Non-pigmented ciliary epithelial cell (primary cell): ENCODE results near the gene AKTIP.
"Not testable (repeated sequence)": the region's sequence is repeated elsewhere in the genome, so short reads cannot be mapped to it uniquely, and the experiment has no call there.

Experiments used
- DNase-seq: peaks from one replicate; pipeline ENCODE4 v3.0.0-alpha.2; 2010; ENCODE audit warnings: low read depth

Gene AKTIP

DNA sequence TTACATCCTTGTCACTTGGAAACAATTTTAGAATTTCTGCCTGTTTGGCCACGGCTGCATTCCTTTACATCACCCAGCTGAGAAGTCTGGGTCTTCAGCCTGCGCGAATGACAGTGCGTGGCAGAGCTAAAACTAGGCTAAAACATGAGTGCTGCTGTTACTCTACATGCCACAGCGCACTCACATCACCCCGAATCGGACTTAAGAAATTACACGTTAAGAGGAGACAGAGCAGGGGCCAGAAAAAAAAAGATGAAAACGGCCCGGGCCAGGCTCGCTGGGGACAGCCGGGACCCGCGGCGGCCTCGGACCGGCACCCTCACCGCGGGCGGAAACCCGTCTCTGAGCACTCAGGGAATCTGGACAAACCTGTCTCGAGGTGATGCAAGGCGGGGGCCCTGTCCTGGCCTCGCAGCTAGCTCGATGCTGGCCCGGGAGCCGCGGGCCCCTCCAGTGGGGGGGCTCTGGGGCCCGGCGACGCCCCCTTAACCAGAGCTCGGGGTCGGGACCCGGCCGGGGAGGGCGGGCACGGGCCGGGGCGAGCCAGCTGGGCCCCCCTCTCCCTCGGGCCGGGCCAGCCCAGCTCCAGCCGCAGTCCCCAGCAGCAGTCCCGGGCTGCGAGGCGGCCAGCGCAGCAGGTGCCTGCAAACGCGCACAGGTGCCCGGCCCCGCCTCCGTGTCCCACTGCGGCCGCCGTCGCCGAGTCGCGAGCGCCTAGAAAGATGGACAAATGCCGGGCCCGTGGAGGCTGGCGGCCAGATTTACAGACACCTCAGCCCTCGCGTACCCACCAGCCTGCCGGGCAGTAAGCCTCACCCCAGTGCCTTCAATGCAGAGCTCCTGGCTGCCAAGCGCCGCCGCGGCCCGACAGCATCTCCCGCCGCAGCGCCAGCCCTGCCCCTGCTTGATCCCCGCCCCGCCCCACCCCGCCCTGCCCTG, at the start of gene AKTIP:
AKTIP (minus strand) TSS at position 879 of the 939 bp plus-strand sequence. CDS start 2,950 bp downstream, outside the sequence.
- DNase-seq: no peak

DNA sequence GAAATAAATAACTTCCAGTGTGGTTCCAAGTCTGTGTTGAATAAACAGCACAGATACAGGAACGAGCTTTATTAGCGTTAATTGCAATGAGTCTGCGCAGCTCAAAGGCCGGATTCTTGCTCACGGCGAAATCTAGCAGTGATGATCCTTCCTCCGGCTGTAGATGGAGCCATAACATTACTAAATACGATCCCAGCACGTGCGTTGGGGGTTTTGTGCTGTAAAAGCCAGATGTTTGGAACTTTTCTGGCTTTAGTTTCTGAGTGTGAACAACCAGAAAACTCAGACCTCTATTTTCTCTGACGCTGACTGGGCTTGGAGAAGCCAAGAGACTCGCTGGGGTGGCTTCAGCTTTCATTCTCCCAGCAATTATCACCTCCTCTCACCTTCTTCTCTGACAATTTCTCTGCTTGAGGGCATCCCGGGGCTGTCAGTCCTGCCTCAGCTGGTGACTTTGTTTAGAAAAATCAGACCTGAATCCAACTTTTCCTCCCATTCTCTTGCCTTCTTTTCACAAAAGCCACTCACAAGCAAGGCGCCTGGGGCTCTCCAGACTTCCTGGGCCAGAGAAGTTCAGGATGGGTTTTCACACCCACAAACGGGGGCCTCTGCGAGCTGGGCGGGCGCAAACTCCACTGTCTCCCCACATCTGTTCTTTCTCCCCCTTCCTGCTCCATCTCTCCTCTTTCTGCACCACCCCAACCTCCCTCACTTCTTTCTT, 47.1 kb upstream of the AKTIP start:
- peak; percentile 48 for DNase-seq

DNA sequence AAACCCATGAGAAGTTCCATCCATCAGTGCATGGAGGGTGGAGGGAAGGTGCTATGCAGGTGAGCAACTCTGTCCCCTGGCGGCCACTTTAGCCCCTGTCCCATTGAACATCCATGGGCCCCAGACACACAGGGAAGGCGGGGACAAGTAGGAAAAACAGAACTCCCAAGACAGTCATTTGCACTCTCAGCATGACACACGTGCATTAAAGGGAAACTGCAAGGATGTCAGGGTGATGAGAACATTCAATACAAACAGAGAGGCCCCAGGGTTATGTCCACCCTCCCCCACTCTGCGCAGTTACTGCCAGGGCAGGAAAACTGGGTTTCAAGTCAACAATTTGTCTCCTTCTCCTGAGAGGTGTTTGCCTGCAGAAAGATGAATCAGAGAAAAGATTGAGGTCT, 44.0 kb upstream of the AKTIP start:
- no peak for DNase-seq

DNA sequence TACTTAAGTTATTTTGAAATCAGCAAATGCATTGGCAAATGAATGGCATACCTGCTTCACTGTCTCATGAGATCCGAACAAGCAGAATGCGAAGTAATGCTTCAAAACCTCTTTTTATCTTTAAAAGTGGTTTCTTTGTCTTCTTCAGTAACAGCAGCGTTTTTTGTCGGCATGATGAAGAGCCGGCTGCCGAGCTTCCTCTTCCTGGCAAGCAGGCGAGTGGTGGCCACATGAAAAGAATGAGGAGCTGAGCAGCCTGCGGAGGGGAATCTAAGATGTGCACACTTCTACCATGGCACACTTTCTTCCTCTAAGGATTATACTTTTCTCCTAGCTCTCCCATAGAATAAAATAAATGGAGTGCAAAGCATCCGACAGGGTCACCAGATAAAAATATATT, 42.4 kb upstream of the AKTIP start:
- DNase-seq: no peak

DNA sequence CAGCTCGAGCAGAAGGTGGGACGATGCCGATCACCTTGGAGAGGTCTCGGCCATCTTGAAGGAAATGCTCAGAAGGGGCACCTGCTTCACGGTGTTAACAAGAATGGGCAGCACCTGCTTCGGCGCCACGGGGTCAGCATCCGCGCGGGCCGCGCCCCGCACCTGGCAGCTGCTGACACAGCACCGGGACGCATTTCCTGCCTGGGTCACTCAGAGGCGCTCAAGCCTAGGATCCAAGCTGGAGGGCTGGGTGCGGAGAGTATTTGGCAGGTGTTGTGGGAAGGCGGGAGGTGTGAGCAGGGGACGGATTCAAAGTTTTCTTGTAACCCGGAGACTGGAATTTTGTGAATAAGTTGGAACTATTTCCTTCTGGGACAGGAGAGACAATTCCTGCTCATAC, 39.3 kb upstream of the AKTIP start:
- no peak for DNase-seq

GRCh38 chr16:53541326-53541725, 38.3 kb upstream of the AKTIP start:
- DNase-seq: peak; percentile 13

DNA sequence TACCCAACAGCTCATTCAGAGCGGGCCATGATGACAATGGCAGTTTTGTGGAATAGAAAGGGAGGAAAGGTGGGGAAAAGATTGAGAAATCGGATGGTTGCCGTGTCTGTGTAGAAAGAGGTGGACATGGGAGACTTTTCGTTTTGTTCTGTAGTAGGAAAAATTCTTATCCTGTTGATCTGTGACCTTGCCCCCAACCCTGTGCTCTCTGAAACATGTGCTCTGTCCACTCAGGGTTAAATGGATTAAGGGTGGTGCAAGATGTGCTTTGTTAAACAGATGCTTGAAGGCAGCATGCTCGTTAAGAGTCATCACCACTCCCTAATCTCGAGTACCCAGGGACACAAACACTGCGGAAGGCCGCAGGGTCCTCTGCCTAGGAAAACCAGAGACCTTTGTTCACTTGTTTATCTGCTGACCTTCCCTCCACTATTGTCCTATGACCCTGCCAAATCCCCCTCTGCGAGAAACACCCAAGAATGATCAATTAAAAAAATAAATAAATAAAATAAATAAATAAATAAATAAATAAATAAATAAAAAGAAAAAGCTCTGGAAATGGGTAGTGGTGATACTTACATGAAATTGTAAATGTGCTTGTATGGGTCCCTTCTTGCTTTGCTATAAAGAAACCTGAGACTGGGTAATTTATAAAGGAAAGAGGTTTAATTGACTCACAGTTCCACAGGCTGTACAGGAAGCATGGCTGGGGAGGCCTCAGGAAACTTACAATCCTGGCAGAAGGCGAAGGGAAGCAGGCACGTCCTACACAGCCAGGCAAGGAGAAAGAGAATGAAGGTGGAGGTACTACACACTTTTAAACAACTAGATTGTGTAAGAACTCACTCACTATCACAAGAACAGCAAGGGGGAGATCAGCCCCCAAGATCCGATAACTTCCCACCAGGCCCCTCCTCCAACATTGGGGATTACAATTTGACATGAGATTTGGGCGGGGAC, 37.0 kb upstream of the AKTIP start:
- DNase-seq: not testable (repeated sequence)

DNA sequence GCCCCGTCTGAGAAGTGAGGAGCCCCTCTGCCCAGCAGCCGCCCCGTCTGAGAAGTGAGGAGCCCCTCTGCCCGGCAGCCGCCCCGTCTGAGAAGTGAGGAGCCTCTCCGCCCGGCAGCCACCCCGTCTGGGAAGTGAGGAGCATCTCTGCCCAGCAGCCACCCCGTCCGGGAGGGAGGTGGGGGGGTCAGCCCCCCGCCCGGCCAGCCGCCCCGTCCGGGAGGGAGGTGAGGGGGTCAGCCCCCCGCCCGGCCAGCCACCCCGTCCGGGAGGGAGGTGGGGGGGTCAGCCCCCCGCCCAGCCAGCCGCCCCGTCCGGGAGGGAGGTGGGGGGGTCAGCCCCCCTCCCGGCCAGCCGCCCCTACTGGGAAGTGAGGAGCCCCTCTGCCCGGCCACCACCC, 36.3 kb upstream of the AKTIP start:
- not testable (repeated sequence) for DNase-seq

- no peak for DNase-seq
Measured at GRCh38 chr16:53537626-53538025, 34.6 kb upstream of the AKTIP start.

DNA sequence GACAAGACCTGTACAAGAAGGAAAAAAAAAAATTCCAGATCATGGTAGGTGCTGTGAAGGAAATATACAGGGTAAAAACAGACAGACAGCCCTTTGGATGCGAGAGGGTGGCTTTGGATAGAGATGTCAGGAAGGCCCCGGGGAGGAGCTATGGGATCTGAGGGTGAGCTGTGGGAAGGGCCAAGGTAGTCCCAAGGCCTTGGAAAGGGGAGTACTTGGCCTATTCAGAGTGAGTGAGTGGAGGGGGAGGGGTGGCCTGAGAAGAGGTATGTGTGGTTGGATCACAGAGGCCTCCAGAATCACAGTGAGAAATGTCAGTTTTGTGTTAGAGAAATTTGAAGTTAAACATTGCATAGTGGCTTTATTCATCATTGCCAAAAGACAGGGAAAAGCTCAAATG, 31.2 kb upstream of the AKTIP start:
- DNase-seq: no peak

DNA sequence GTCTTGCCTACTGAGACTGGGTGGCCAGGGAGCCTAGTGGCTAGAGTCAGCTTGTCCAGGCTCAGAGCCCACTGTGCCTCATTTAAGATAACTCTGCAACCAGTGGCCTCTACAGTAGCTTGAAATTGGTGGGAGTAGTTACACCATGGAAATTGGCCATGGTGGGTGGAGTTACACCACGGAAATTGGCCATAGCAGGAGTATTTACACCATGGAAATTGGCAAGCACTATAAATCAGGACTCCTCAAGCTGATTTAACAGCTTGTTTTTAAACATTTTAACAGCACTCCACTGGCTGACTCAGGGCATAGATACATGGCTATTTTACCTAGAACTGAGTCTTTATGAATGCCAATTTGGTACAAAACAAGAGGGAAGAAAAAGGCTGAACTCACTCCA, 27.7 kb upstream of the AKTIP start:
- no peak for DNase-seq

- DNase-seq: no peak
Measured at GRCh38 chr16:53530046-53530445, 27.0 kb upstream of the AKTIP start.

- DNase-seq: no peak
Measured at GRCh38 chr16:53529513-53529912, 26.5 kb upstream of the AKTIP start.

- no peak for DNase-seq
Measured at GRCh38 chr16:53528797-53529196, 25.8 kb upstream of the AKTIP start.

- no peak for DNase-seq
Measured at GRCh38 chr16:53523971-53524548, 21.1 kb upstream of the AKTIP start.

DNA sequence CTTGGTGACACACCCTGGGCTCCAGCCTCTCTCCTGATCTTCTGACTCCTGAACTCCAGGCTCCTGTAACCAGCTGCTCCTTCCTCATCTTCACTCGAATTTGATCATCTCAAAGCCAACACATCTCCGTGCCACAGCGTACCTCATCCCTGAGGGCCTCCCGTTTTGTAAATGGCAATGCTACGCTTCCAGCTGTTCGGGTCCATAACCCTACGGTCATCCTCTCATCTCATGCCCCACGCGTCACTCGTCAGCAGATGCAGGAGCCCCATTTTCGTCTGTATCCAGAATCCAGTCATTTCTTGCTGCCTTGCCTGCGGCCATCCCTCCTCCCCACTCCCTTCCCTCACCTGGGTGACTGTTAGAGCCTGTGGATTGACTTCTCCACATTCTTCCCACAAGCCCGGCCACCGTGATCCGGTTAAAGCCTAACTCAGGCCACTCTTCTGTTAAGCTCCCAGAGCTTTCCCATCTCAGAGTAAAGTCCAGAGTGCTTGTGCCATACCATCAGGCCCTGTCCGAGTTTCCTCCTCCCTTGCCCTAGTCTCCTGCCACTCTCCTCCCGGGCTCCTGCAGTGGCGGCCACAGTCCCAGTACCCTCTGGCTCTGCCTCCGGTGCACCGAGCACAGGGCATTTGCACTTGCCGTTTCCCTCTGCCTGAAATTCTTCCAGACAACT, 20.3 kb upstream of the AKTIP start:
- no peak for DNase-seq

DNA sequence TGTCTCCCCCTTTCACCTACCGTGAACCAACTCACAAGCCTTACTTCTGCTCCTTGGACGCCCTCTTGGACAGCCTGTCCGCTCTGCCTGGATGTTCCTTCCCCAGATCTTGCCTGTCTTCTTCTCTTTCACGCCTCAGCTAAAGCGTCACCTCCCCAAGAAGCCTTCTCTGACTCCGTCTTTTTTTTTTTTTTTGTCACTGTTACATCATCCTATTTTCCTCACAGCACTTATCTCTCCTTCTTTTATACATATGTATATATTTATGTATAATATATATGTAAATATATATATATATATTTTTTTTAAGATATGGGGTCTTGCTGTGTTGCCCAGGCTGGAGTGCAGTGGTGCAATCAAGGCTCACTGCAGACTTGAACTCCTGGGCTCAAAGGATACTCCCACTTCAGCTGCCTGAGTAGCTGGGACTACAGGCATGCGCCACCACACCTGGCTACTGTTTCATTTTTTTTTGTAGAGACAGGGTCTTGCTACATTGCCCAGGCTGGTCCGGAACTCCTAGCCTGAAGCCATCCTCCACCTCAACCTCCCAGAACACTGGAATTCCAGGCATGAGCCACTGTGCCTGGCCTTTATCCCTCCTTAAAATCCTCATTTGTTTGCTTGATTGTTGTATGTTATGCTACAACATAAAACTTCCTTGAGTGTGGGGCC, 16.5 kb upstream of the AKTIP start:
- DNase-seq: no peak

GRCh38 chr16:53518550-53519416, 15.8 kb upstream of the AKTIP start:
- peak; percentile 77 for DNase-seq

- no peak for DNase-seq
Measured at GRCh38 chr16:53517851-53518250, 14.8 kb upstream of the AKTIP start.

- no peak for DNase-seq
Measured at GRCh38 chr16:53515811-53516210, 12.8 kb upstream of the AKTIP start.
